22Rv1 (cell line): ENCODE measurements around the gene CDCA3.

Source experiments
- ZFX ChIP-seq: fragments of 450-650 bp; IDR thresholded peaks from 2 replicates; pipeline ENCODE4 v1.6.1; 2017; ENCODE audit warnings: antibody characterized with exemption, borderline replicate concordance
- TF ChIP-seq, protein P1 (sequence below): fragments of 450-650 bp; IDR thresholded peaks from 2 replicates; pipeline ENCODE4 v1.5.1; 2017; ENCODE audit warnings: mild to moderate bottlenecking

DNA sequence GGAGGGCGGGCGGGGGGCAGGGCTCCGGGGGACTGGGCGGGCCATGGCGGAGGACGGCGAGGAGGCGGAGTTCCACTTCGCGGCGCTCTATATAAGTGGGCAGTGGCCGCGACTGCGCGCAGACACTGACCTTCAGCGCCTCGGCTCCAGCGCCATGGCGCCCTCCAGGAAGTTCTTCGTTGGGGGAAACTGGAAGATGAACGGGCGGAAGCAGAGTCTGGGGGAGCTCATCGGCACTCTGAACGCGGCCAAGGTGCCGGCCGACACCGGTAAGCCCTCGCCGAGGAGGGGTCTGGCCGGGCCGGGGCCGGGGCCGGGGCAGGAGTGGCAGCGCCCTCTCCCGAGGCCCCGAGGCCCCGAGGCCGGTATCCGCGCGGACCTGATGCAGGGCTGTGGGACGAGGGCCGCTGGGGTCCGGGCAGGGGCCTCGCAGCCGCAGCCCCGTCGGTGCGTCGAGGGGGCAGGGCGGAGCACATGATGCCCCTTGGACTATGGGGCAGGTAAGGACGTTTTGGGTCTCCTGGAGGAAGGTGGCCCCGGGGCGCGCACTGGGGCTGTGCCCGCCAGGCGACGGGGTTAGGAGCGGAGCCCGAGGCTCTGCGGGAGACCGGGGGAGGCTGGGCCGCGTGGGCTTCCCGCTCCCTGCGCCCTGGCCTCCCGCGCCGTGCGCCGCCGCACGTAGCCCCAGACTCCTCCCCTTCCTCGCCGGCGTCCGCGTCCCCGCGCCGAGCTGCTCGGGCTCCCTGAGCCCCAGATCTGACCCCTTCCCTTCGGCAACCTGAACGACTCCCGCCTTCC is 16.5 kb upstream of the CDCA3 start, which contains the start of gene TPI1:
- TF ChIP-seq, protein P1, sequence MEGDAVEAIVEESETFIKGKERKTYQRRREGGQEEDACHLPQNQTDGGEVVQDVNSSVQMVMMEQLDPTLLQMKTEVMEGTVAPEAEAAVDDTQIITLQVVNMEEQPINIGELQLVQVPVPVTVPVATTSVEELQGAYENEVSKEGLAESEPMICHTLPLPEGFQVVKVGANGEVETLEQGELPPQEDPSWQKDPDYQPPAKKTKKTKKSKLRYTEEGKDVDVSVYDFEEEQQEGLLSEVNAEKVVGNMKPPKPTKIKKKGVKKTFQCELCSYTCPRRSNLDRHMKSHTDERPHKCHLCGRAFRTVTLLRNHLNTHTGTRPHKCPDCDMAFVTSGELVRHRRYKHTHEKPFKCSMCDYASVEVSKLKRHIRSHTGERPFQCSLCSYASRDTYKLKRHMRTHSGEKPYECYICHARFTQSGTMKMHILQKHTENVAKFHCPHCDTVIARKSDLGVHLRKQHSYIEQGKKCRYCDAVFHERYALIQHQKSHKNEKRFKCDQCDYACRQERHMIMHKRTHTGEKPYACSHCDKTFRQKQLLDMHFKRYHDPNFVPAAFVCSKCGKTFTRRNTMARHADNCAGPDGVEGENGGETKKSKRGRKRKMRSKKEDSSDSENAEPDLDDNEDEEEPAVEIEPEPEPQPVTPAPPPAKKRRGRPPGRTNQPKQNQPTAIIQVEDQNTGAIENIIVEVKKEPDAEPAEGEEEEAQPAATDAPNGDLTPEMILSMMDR: peak; percentile 19; the same call in 1 of the 2 replicates
- TF ChIP-seq ZFX: no peak
